Thyroid gland (tissue), 4 donors: ENCODE results near the gene LRP8.

Experiments
- CTCF ChIP-seq, 6 experiments: fragments of 200-600 bp in 3 of 6; fragments of 450-650 bp in 3 of 6; sonication (generic) in 3 of 6; IDR thresholded peaks; one replicate each; pipeline ENCODE4 v1.5.1; 2016 to 2019; ENCODE audit warnings: antibody characterized with exemption in 6 of 6, mild to moderate bottlenecking in 2 of 6, inconsistent platforms in 1 of 6, moderate library complexity in 1 of 6
- POLR2A ChIP-seq, 2 donors: fragments of 450-650 bp; IDR thresholded peaks; one replicate each; pipeline ENCODE4 v1.6.1; 2017; ENCODE audit warnings: antibody characterized with exemption in 2 of 2, mild to moderate bottlenecking in 2 of 2, moderate library complexity in 1 of 2

- TF ChIP-seq POLR2A (IDR thresholded peaks at IDR 0.05) (no peak), CTCF (IDR thresholded peaks at IDR 0.05) (no peak)
Measured at GRCh38 chr1:53271446-53272090, 56.3 kb downstream of the LRP8 start.
